Fibroblast of villous mesenchyme (primary cell): ENCODE results near the gene LMOD1. TPM values are rescaled to one million over a fixed set of nuclear protein-coding genes. Genes with fewer than 3 reads are reported as not detected.
A peak's percentile ranks its signal among the peaks of the same experiment; 100 is the strongest.

Experiments
- DNase-seq: peaks from one replicate; pipeline ENCODE4 v3.0.0-alpha.2; 2010; ENCODE audit warnings: low read depth
- H3K4me3 ChIP-seq: 2 replicates; pipeline ENCODE4 v1.5.1; 2011; ENCODE audit warnings: low read depth, mild to moderate bottlenecking, low read length
- total RNA-seq: library from RNA; depleted of rRNA; stranded (reverse); fragments of >200 nt; gene quantifications from 2 replicates; pipeline ENCODE4 v1.2.3, GENCODE V29; 2012
- TF ChIP-seq, protein P1 (sequence below): IDR thresholded peaks from 2 replicates; pipeline ENCODE4 v1.5.1; 2012; ENCODE audit warnings: low read depth, mild to moderate bottlenecking, low read length; ENCODE audit not compliant: insufficient read depth

Gene LMOD1
- total RNA-seq, 1 donor, result 50.1 TPM

DNA sequence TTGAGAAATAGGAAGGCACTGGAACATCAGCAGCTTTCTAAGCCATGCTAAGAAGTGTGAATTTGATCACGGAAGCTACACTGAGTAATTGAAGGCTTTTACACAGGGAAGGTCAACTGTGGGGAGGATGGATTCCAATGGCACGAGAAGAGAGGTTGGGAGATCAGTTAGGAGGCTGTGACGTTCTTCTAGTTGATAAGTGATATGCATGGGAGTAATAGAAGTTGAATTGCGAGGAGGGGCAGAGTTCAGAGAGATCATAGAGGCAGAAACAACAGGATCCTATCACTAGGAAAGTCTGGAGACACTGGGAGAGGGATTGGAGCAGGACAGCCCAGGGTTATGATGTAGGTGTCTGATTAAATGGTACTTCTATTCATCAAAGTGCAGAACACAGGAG, 16.2 kb downstream of the LMOD1 start:
- TF ChIP-seq, protein P1, sequence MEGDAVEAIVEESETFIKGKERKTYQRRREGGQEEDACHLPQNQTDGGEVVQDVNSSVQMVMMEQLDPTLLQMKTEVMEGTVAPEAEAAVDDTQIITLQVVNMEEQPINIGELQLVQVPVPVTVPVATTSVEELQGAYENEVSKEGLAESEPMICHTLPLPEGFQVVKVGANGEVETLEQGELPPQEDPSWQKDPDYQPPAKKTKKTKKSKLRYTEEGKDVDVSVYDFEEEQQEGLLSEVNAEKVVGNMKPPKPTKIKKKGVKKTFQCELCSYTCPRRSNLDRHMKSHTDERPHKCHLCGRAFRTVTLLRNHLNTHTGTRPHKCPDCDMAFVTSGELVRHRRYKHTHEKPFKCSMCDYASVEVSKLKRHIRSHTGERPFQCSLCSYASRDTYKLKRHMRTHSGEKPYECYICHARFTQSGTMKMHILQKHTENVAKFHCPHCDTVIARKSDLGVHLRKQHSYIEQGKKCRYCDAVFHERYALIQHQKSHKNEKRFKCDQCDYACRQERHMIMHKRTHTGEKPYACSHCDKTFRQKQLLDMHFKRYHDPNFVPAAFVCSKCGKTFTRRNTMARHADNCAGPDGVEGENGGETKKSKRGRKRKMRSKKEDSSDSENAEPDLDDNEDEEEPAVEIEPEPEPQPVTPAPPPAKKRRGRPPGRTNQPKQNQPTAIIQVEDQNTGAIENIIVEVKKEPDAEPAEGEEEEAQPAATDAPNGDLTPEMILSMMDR, result no peak
- no peak overlapping the region for H3K4me3 ChIP-seq
- no peak for DNase-seq

DNA sequence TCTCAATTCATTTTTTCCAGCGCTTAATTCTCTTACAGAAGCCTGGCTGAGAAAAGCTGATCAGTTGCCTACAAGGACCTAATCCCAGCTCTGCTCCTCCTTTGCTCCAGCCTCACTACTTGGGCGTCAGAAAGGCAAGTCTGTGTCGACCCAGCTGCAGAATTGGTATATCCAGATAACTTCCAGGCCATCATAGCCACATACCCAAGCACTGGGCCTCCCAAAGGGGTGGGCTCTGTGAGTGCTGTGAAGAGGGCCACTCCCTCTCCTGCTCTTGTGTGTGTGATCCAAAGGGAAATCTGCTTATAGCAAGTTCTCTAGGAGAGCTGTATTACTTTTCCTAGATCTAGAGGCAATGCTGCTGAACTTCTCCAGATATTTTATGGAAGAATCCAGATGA, 18.1 kb downstream of the LMOD1 start:
- no peak overlapping the region for H3K4me3 ChIP-seq
- TF ChIP-seq, protein P1, result no peak
- no peak for DNase-seq

DNA sequence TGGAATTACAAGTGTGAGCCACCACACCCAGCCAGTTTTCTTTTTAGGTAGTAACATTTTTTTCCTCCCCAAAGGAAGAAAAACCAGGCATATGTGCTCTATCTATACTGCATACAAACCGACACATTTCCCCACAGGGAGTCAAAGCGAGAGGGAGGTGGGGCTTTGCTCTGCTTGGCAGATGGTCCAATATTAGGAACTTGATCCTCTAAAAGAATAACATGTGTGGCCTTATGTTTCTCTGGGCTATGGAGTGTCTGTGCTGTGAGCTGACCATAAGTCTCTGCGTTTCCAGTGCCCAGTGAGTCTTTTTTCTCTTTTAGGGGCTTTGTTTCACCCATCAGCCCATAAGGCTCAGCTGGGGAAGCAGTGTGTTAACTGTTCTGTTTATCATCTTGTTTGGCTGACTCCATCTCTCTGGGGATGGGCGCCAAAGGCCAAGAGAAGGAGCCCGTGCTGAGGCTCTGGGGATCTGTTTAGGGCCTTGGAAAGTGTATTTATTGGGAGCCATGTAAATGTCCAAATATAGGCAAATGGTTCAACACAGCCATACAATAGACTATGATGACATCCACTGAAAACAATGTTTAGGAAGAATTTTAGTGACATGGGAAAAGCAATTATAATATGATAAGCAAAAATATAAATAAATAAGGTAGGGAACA, 20.2 kb downstream of the LMOD1 start:
- DNase-seq, result peak; percentile 56
- no peak overlapping the region for H3K4me3 ChIP-seq
- TF ChIP-seq, protein P1, result no peak

DNA sequence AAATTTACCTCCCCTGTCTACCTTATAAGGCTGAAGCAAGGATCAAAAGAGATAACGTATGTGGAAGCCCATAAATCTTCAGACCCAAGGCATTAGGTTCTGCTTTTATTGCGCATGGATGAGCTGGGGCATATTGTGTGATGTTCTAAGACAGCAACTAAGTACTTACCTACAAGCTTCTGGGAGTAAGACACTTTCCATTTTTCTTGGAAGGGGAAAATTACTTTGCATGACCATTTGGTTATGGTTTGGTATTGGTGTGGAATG, 21.1 kb downstream of the LMOD1 start:
- TF ChIP-seq, protein P1, result no peak
- no peak for DNase-seq
- H3K4me3 ChIP-seq, result no peak overlapping the region

DNA sequence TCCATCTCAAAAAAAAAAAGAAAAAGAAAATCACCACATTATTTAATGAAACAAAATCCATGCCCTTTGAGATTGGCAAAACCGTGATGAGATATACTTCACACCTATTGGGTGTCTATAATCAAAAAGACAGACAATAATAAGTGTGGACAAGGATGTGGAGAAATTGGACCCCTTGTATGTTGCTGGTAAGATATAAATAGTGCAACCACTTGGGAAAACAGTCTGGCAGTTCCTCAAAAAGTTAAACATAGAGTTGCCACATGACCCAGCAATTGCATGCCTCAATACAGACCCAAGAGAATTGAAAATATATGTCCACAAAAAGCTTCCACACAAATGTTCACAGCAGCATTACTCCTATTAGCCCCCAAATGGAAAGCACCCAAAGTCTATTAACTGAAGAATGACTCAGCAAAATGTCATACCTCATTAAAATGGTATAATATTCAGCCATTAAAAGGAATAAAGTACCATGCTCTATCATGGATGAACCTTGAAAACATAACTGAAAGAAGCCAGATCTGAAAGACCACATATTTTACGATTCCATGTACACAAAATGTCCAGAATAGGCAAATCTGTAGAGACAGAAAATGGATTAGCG, 24.3 kb downstream of the LMOD1 start:
- H3K4me3 ChIP-seq, result no peak overlapping the region
- TF ChIP-seq, protein P1, result no peak
- no peak for DNase-seq

DNA sequence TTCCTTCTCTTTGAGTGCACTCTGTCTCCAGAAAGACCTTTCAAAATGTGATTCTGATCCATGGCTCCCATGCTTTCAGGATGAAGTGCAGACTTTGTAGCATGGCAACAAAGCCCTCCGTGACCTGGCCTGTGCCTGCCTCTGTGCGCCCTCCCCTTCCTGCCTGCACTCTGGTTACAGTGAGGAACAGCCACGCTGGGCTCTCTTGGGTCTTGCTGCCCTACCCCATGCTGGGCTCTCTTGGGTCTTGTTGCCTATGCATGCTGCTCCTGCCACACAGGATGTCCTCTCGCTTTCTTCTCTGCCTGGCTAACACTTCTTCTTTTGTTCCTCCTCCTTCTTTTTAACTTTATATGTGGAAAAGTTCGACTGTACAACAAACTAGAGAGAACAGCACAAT, 28.0 kb downstream of the LMOD1 start:
- no peak overlapping the region for H3K4me3 ChIP-seq
- no peak for DNase-seq
- TF ChIP-seq, protein P1, result no peak
